KOPT-K1 (cell line): ENCODE results near the gene ATP5PD.
"Not testable (repeated sequence)": the region's sequence is repeated elsewhere in the genome, so short reads cannot be mapped to it uniquely, and the experiment has no call there.

Experiments
- H3K27ac ChIP-seq: fragments of 200-600 bp; sonication (generic); 2 replicates; pipeline ENCODE4 v1.5.1; 2016; ENCODE audit warnings: antibody characterized with exemption, mild to moderate bottlenecking, low read depth, low read length; ENCODE audit not compliant: poor library complexity, severe bottlenecking
- H3K36me3 ChIP-seq: fragments of 200-600 bp; sonication (generic); 2 replicates; pipeline ENCODE4 v1.5.1; 2017; ENCODE audit warnings: antibody characterized with exemption, mild to moderate bottlenecking, low read length, moderate library complexity; ENCODE audit not compliant: insufficient read depth
- H3K9me3 ChIP-seq: fragments of 200-600 bp; sonication (generic); 2 replicates; pipeline ENCODE4 v1.5.1; 2017; ENCODE audit warnings: antibody characterized with exemption, low read length, mild to moderate bottlenecking; ENCODE audit not compliant: insufficient read depth, poor library complexity, severe bottlenecking

The ATP5PD gene

DNA sequence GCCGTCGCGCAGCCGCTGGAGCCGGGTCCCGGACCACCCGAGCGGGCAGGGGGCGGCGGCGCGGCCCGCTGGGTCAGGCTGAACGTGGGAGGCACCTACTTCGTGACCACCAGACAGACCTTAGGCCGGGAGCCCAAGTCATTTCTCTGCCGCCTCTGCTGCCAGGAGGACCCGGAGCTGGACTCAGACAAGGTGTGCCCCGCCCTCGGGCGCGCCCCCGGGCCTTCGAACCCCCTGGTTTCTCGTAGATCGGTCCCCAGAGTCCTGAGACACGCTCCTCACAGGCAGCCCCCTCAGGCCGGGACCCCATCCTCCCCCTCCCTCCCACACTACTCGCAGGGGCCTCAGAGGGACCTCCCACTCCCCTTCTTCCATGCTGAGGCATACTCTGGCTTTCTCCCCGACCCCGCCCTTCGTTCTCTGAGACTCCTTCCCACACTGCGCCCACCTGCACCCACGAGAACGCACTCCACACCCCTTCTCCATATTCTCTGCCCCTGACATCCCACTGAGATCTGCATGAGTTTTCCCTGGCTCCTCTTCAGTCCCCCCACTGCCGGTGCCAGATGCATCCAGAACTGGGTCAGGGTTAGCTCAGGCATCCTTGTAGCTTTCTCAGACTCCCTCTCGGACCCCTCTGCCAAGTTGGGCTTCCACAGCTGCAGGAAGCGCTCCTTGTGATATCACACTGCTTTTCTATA is 779 bp upstream of the ATP5PD start:
- H3K27ac ChIP-seq: peak overlapping the region; percentile 81
- peaks cover 32% of the 10 kb centered on the region for H3K36me3 ChIP-seq
- no peaks in the 10 kb centered on the region for H3K9me3 ChIP-seq

DNA sequence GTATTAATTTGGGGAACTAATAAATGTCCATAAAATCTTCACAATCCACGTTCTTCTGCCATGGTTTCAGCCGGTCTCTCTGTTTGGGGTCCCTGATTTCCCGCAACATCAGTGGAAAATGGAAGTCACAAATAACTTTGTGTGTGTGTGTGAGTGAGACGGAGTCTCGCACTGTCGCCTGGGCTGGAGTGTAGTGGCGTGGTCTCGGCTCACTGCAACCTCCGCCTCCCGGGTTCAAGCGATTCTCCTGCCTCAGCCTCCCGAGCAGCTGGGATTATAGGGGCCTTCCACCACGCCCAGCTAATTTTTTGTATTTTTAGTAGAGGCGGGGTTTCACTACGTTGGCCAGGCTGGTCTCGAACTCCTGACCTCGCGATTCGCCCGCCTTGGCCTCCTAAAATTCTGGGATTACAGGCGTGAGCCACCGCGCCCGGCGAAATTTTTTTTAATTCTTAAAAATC is 793 bp downstream of the ATP5PD start:
- Histone ChIP-seq H3K36me3 (peaks cover 33% of the 10 kb centered on the region), H3K27ac (peak overlapping the region; percentile 81)
- not testable (repeated sequence) for H3K9me3 ChIP-seq

DNA sequence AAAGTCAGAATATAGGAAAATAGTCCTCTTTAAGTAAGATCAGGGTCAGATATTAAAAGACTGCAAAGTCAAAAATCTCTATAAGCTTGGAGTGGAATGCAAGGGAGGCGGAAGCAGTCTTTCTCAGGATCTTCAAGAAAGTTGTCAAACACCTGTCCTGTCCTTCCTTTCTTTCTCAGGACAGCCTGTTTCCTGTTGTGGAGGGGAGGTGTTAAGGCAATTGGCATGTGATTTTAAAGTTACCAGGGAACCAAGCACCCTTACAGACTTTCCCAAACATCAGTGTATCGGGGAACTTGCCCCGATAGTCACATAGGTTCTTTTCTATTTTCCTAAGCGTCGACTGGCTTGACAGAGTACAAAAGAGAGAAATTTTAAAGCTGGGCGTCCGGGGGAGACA is 2.1 kb downstream of the ATP5PD start:
- peaks cover 37% of the 10 kb centered on the region for H3K36me3 ChIP-seq
- no peak overlapping the region for H3K27ac ChIP-seq
- no peaks in the 10 kb centered on the region for H3K9me3 ChIP-seq

DNA sequence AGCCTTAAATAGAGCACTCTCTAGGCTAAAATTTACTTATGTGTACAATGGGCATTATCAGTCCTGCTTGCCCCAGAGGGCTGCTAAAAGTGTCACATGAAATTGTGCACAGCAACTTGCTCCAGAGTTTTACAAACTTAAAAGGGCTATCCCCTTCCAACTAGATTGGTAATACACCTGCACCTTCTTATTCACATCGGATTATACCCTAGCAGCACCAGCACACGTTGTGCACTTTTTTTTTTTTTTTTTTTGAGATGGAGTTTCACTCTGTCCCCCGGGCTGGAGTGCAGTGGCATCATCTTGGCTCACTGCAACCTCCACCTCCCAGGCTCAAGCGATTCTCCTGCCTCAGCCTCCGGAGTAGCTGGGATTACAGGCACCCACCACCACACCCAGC is 3.0 kb downstream of the ATP5PD start:
- not testable (repeated sequence) for H3K9me3 ChIP-seq, H3K27ac ChIP-seq
- H3K36me3 ChIP-seq: peaks cover 40% of the 10 kb centered on the region

DNA sequence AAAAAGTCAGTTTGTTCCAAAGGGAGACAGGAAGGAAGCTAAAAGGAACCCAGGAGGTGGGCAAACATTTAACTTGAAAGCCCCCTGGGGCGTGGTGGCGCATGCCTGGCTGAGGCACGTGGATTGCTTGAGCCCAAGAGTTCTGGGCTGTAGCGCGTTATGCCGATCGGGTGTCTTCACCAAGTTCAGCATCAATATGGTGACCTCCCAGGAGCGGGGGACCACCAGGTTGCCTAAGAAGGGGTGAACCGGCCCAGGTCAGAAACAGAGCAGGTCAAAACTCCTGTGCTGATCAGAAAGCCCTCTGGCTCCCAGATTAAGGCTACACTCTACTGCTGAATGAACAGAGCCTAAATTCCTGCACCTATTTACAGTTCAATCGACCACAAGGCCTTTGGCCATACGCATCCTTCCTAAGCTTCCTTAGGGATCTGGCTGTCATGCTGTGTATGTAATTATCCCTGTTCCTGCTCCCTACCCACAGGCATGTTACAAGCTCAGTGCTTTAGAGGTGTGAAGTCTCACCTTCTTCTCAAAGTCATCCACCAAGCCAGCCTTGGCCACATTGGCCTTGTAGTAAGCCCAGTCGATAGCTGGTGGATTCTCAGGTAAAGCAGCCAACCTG is 5.0 kb downstream of the ATP5PD start:
- H3K27ac ChIP-seq: no peak overlapping the region
- no peaks in the 10 kb centered on the region for H3K9me3 ChIP-seq
- peaks cover 49% of the 10 kb centered on the region for H3K36me3 ChIP-seq

DNA sequence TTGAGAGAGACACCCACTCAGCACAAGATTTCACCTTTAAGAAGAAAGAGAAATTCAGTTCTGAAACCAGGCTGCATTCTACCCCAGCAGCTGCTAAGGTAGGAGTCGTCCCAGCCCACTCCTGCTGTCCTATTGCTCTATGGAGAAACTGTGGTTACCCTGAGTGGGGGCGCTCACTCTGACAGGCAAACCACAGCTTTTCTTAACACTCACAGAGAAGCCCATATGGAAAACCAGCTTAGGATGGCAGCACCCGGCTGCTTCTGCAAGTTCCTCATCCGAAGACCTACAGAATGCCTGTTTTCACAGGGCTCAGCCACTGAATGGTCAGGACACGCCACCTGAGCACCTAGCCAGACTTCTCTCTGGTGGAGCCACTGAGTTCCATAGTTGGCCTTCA is 7.5 kb downstream of the ATP5PD start:
- Histone ChIP-seq H3K36me3 (peaks cover 53% of the 10 kb centered on the region), H3K27ac (no peak overlapping the region), H3K9me3 (no peaks in the 10 kb centered on the region)

DNA sequence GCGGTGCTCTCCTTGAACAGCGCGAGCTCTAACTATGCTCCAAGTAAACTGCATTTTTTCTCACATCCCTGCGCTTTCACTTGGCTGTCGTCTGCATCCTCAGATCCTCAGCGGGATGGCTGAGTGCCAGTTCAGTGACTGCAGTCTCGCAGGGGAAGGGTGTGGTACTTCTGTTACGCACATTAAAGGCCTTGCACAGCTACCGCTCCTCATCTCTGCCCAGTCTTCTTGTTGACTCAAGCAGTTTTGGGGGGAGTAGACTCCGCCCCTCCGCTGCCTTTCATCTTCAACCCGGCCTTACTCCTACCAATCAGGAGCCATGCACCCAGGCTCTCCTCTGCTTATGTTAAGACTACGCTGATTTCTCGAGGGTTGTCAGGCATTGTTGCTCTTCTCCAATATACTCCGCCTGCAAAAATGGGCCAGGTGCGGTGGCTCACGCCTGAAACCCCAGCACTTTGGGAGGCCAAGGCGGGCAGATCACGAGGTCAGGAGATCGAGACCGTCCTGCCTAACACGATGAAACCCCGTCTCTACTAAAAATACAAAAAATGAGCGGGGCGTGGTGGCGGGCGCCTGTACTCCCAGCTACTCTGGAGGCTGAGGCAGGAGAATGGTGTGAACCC is 10.0 kb downstream of the ATP5PD start:
- Histone ChIP-seq H3K36me3 (peaks cover 43% of the 10 kb centered on the region), H3K9me3 (no peaks in the 10 kb centered on the region), H3K27ac (no peak overlapping the region)

DNA sequence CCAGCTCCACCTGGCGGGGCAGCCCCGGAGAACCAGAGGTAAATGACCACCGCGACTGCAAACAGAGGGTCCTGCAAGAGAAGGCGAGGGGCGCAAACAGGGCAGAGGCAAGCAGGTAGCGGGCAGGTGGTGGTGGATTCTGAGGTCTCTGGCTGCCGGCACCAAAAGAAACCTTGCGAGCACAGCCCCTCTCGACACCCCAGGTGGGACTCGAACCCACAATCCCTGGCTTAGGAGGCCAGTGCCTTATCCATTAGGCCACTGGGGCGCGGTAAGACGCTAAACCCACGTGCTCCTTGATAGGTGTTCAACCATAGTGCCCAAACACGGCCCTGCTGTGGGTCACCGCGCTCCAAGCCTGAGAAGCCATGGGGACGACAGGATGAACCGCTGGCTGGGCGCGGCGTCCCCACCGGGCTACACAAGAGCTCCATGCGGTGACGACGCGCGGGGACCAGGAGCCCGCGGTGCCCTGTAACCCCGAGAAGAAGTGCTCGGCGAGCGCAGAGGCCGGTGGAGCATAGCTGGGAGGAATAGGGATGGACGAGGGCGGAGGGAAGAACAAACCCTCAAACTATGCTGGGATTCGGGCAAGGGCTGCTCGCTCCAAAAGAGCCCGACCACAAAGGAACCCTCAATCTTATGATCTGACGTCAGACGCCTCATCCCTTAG is 12.4 kb downstream of the ATP5PD start:
- no peak overlapping the region for H3K27ac ChIP-seq
- H3K9me3 ChIP-seq: peaks cover 14% of the 10 kb centered on the region
- H3K36me3 ChIP-seq: peaks cover 19% of the 10 kb centered on the region

DNA sequence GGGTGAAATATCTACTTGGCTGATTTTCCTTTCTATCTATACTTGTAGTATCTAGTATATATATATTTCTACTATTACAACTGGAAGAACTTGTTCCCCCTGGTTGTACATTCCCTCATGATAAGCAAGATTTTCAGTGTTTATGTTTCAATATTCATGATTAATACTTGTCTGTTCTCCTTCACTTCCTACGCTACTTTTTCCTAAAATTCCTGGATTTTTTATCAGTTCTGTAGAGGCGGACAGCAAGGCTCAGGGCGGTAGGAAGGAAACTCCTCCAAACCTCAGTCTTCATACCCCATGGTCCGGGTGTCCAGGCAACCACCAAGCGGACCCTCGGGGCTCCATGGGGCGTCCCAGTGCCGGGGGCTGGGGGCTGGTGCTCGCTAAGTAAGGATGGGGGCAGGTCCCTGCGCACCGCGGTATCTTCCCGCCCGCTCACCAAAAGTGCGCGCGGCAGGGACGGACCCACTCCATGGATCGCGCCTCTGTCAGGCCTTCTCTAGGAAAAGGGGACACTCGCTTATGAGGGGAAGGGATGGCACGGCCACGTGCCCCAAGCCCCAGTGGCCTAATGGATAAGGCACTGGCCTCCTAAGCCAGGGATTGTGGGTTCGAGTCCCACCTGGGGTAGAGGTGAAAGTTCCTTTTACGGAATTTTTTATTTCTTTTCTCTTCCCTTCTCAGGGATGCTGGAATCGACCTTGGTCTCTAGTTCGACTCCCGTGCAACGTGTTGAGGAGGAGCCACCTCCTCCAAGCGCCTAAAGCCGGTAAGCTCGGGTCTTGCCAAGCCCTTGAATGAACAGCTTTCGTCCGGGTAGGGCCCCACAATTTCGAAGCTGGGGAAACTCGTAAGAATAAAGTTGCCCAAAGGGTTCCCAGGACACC is 13.2 kb downstream of the ATP5PD start:
- H3K27ac ChIP-seq: no peak overlapping the region
- H3K9me3 ChIP-seq: peaks cover 14% of the 10 kb centered on the region
- peaks cover 12% of the 10 kb centered on the region for H3K36me3 ChIP-seq

DNA sequence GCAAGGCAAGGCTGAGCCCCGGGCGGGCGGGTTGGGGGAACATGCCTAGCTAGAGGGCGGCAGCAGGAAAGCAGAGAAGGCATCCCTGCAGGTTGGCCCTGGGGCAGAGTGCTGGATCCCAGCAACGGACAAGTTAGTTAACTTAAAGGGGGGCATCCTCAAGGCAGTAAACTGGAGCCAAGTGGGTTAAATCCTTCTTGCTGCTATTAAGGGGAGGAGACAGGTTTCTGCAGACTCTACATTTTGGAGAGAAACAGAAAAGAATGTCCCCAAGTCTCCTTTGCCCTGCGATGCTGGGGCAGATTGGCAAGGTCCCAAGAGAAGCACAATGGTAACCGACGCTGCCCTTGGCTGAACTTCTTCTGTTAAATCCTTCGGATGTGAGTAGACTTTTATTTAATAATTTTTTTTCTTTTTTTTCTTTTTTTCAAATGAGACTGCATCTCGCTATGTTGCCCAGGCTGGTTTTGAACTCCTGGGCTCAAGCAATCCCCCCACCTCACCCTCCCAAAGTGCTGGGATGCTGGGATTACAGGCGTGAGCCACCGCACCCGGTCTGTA is 14.0 kb downstream of the ATP5PD start:
- Histone ChIP-seq H3K36me3 (peaks cover 6% of the 10 kb centered on the region; the same call in 1 of the 2 replicates), H3K9me3 (peaks cover 14% of the 10 kb centered on the region), H3K27ac (no peak overlapping the region)

DNA sequence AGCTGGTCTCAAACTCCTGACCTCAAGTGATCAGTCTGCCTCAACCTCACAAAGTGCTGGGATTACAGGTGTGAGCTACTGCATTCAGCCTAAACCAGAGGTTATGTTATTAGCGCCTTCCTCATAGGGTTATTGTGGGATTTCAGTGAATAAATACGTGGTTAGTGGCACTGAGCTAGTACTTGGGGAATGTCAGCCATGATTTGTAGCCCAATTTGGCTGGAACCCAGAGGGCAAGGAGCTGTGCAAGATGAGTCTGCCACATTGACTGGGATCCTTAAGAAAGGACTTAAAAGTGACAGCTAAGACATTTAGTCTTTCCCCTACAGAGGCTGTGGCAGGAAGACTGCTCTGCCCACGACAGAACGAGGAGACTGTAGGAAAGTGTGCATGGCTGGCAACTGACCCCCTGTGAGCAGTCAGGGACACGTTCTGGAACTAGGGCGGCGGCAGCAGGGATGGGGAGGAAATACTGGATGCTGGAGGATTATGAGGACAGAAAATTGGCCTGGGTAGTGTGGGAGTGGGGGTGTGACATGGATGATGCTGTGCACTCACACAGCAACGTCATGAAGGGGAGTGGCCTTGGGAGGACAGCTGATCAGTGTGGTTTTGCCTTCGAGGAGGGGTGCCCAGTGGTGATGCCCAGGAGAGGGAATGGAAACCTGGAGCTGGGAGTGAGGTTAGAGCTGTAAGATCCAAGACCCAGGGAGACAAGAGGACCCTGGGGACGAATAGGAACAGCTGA is 14.6 kb downstream of the ATP5PD start:
- H3K36me3 ChIP-seq: peaks cover 6% of the 10 kb centered on the region; the same call in 1 of the 2 replicates
- H3K27ac ChIP-seq: no peak overlapping the region
- H3K9me3 ChIP-seq: peaks cover 19% of the 10 kb centered on the region

DNA sequence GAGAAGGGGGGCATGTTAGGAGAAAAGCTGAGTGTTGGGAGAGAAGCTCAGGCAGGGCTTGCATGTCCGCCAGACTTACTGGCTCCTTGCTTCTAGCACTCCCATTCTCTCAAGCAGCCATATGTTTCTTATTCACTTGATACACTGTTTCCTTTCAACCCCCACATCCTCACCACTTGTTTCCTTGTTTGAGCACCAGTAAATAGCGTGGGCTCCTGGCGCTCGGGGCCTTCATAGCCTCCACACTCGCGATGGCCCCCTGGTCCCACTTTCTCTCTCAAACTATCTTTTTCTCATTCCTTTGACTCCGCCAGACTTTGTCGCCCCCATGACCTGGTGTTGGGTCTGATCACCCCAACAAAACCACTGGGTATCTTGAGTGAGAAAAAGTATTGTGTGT is 16.6 kb downstream of the ATP5PD start:
- H3K36me3 ChIP-seq: no peaks in the 10 kb centered on the region
- H3K27ac ChIP-seq: no peak overlapping the region
- peaks cover 31% of the 10 kb centered on the region for H3K9me3 ChIP-seq

DNA sequence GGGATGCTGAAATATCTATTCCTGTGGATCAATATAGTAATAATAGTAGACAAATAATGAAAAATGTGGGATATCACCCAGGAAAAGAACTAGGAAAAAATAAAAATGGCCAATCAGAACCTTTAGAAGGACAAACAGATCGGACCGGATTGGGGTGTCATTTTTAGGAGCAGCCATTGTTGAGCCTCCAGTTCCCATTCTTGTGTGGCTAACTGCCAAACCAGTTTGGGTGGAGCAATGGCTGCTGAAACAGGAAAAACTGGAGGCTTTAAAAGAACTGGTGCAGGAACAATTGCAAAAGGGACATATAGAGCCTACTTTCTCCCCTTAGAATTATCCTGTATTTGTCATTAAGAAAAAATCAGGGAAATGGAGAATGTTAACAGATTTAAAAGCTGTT is 20.1 kb downstream of the ATP5PD start:
- H3K27ac ChIP-seq: not testable (repeated sequence)
- Histone ChIP-seq H3K9me3 (peaks cover 31% of the 10 kb centered on the region), H3K36me3 (peaks cover 12% of the 10 kb centered on the region)

DNA sequence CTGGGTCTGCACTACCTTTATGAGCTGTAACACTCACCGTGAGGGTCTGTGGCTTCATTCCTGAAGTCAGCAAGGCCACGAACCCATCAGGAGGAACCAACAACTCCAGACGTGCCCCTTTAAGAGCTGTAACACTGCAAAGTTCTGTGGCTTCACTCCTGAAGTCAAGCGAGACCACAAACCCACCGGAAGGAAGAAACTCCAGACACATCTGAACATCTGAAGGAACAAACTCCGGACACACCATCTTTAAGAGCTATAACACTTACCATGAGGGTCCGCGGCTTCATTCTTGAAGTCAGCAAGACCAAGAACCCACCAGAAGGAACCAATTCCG is 21.4 kb downstream of the ATP5PD start:
- Histone ChIP-seq H3K36me3 (peaks cover 25% of the 10 kb centered on the region), H3K9me3 (peaks cover 27% of the 10 kb centered on the region)
- H3K27ac ChIP-seq: not testable (repeated sequence)
